ENCODE data around the gene PCDH15. TPM values are rescaled to one million over a fixed set of nuclear protein-coding genes. Genes with fewer than 3 reads are reported as not detected.

Gene PCDH15
- total RNA-seq, 3 donors from 2014 or later (not counting 1 experiment from before 2014, with no cell fraction given), result not detected

DNA sequence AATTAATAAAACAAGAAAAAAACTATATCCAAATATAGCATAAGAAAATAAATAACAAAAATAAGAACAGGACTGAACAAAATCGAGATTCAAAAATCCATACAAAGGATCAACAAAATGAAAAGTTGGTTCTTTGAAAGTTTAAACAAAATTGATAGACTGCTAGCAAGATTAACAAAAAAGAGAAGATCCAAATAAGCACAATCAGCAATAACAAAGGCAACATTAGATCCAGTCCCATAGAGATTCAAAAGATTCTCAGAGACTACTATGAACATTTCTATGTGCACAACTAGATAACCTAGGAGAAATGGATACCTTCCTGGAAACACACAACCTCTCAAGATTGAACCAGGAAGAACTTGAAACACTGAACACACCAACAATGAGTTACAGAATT lies 534.6 kb downstream of the PCDH15 start:
- no CpG with 5 or more reads among the region's 1 CpG for WGBS (ENCODE audit: insufficient coverage)
- no peak overlapping the region for H3K27ac Mint-ChIP-seq
- no peaks in the 10 kb centered on the region for H3K4me1 Mint-ChIP-seq
- intact Hi-C loops (cut with micrococcal nuclease), result no loop called here
- H3K9me3 Mint-ChIP-seq, result peaks cover 10 to 28% of the 10 kb centered on the region in 2 donors
- no peak for DNase-seq
- H3K27me3 ChIP-seq (ENCODE audit: control insufficient read depth, insufficient read depth, low read length), result no peaks in the 10 kb centered on the region
- H3K27me3 Mint-ChIP-seq (ENCODE audit: low read depth in 2 of 2), result no peaks in the 10 kb centered on the region
- peaks cover 14% of the 10 kb centered on the region for H3K36me3 Mint-ChIP-seq
- no peak overlapping the region for H3K4me3 ChIP-seq (ENCODE audit: low read length)
- no peaks in the 10 kb centered on the region for H3K4me1 ChIP-seq (ENCODE audit: control insufficient read depth, insufficient read depth, low read length)
- no peak for ATAC-seq
- no peak overlapping the region for H3K27ac ChIP-seq (ENCODE audit: low read length)
- H3K4me3 Mint-ChIP-seq, result no peak overlapping the region
- no peaks in the 10 kb centered on the region for H3K36me3 ChIP-seq (ENCODE audit: control insufficient read depth, insufficient read depth, low read length)
- TF ChIP-seq, protein P1, sequence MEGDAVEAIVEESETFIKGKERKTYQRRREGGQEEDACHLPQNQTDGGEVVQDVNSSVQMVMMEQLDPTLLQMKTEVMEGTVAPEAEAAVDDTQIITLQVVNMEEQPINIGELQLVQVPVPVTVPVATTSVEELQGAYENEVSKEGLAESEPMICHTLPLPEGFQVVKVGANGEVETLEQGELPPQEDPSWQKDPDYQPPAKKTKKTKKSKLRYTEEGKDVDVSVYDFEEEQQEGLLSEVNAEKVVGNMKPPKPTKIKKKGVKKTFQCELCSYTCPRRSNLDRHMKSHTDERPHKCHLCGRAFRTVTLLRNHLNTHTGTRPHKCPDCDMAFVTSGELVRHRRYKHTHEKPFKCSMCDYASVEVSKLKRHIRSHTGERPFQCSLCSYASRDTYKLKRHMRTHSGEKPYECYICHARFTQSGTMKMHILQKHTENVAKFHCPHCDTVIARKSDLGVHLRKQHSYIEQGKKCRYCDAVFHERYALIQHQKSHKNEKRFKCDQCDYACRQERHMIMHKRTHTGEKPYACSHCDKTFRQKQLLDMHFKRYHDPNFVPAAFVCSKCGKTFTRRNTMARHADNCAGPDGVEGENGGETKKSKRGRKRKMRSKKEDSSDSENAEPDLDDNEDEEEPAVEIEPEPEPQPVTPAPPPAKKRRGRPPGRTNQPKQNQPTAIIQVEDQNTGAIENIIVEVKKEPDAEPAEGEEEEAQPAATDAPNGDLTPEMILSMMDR (IDR thresholded peaks at IDR 0.05), result no peak
- peaks cover 6% of the 10 kb centered on the region for H3K9me3 ChIP-seq (ENCODE audit: control insufficient read depth, insufficient read depth, low read length)

DNA sequence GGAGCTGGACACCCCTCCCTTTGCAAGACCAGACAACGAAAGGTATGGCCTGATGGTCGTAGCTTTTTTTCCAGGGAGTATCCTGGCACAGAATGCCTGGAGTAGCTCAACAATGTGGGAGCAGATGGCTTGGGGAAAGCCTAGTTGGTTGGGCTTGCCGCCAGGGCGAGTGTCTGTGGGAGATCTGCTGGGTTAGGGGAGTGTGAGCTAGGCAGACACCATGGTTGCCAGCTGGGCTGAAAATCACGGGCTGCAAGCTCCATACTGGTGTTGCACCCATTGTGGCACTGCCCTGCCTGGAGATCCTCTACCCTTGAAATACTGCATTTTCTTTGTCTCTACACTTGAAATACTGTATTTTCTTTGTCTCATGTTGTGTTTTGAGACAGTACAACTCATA lies 538.3 kb downstream of the PCDH15 start:
- intact Hi-C loops (cut with micrococcal nuclease), result no loop called here
- ATAC-seq, result no peak
- Histone ChIP-seq H3K36me3 (ENCODE audit: control insufficient read depth, insufficient read depth, low read length) (no peaks in the 10 kb centered on the region), H3K4me3 (ENCODE audit: low read length) (no peak overlapping the region), H3K4me1 (ENCODE audit: control insufficient read depth, insufficient read depth, low read length) (no peaks in the 10 kb centered on the region), H3K27ac (ENCODE audit: low read length) (no peak overlapping the region), H3K9me3 (ENCODE audit: control insufficient read depth, insufficient read depth, low read length) (peaks cover 6% of the 10 kb centered on the region), H3K27me3 (ENCODE audit: control insufficient read depth, insufficient read depth, low read length) (no peaks in the 10 kb centered on the region)
- Mint-ChIP-seq H3K27ac (no peak overlapping the region), H3K9me3 (peaks cover 13 to 30% of the 10 kb centered on the region in 2 donors), H3K36me3 (peaks cover 14% of the 10 kb centered on the region), H3K27me3 (ENCODE audit: low read depth in 2 of 2) (no peaks in the 10 kb centered on the region), H3K4me3 (no peak overlapping the region), H3K4me1 (no peaks in the 10 kb centered on the region)
- WGBS (ENCODE audit: insufficient coverage), result 89% methylated on average over 5 of the region's 5 CpGs
- TF ChIP-seq, protein P1 (IDR thresholded peaks at IDR 0.05), result no peak
- DNase-seq, result no peak

DNA sequence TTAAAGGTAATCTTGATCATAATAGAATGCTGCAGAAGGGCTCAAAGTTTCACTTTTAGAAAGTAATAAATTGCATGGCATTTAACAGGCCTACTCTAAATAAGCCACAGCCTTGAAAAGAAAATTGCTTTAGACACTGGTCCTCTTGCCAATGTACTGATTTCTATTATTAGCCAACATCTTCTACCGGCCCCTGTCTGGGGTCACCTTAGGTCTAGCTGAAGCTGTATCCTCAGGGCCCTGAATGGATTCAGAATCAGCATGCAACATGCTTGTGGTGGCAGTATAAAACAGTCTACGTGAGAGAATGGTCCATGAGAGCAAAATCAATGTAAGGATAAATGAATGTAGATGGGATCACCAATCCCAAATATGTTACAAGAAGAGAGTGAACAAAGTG lies 541.9 kb downstream of the PCDH15 start:
- Histone ChIP-seq H3K36me3 (ENCODE audit: control insufficient read depth, insufficient read depth, low read length) (no peaks in the 10 kb centered on the region), H3K9me3 (ENCODE audit: control insufficient read depth, insufficient read depth, low read length) (peaks cover 9% of the 10 kb centered on the region), H3K4me3 (ENCODE audit: low read length) (no peak overlapping the region), H3K4me1 (ENCODE audit: control insufficient read depth, insufficient read depth, low read length) (no peaks in the 10 kb centered on the region), H3K27me3 (ENCODE audit: control insufficient read depth, insufficient read depth, low read length) (no peaks in the 10 kb centered on the region), H3K27ac (ENCODE audit: low read length) (no peak overlapping the region)
- intact Hi-C loops (cut with micrococcal nuclease), result no loop called here
- ATAC-seq, result no peak
- Mint-ChIP-seq H3K27ac (no peak overlapping the region), H3K36me3 (peaks cover 3% of the 10 kb centered on the region), H3K4me3 (no peak overlapping the region), H3K4me1 (no peaks in the 10 kb centered on the region), H3K9me3 (peaks cover 6 to 8% of the 10 kb centered on the region in 2 donors), H3K27me3 (ENCODE audit: low read depth in 2 of 2) (no peaks in the 10 kb centered on the region)
- DNase-seq, result no peak
- TF ChIP-seq, protein P1 (IDR thresholded peaks at IDR 0.05), result no peak
- 73% methylated on average over 2 of the region's 2 CpGs for WGBS (ENCODE audit: insufficient coverage)

DNA sequence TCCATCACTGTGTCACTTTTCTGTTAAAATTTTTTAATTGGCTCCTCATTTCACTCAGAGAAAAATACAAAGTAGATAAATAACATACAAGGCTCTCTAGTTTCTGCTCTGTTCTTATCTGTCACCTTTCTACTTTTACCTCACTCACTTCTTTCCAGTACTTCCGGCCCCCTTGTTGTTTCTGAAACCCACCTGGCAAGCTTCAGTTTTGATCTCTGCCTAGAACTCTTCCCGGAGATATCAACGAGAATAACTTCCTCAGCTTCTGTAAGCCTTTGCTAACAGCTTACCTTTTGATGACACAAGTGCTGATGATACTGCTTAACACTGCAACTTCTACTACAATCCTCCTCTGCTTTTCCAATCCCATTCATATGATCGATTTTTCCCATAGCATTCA lies 566.2 kb downstream of the PCDH15 start:
- no peak for ATAC-seq
- Mint-ChIP-seq H3K9me3 (peaks cover 13 to 21% of the 10 kb centered on the region in 2 donors), H3K4me1 (no peaks in the 10 kb centered on the region), H3K36me3 (peaks cover 14% of the 10 kb centered on the region), H3K4me3 (no peak overlapping the region), H3K27ac (no peak overlapping the region), H3K27me3 (ENCODE audit: low read depth in 2 of 2) (no peaks in the 10 kb centered on the region)
- Histone ChIP-seq H3K36me3 (ENCODE audit: control insufficient read depth, insufficient read depth, low read length) (no peaks in the 10 kb centered on the region), H3K27me3 (ENCODE audit: control insufficient read depth, insufficient read depth, low read length) (no peaks in the 10 kb centered on the region), H3K9me3 (ENCODE audit: control insufficient read depth, insufficient read depth, low read length) (peaks cover 12% of the 10 kb centered on the region), H3K4me1 (ENCODE audit: control insufficient read depth, insufficient read depth, low read length) (no peaks in the 10 kb centered on the region), H3K27ac (ENCODE audit: low read length) (no peak overlapping the region), H3K4me3 (ENCODE audit: low read length) (no peak overlapping the region)
- no peak for DNase-seq
- intact Hi-C loops (cut with micrococcal nuclease), result no loop called here
- TF ChIP-seq, protein P1 (IDR thresholded peaks at IDR 0.05), result no peak
- 80% methylated on average over 3 of the region's 4 CpGs for WGBS (ENCODE audit: insufficient coverage)

Data from natural killer cell (primary cell).